Panc1 (cell line): ENCODE results near the gene CELSR2.

Experiments
- CTCF ChIP-seq: fragments of 450-650 bp; IDR thresholded peaks from 2 replicates; pipeline ENCODE4 v1.5.1; 2017; ENCODE audit warnings: mild to moderate bottlenecking
- POLR2AphosphoS5 ChIP-seq: IDR thresholded peaks from 2 replicates; pipeline ENCODE4 v1.6.1; 2012; ENCODE audit warnings: mild to moderate bottlenecking, low read depth, low read length, moderate library complexity

- TF ChIP-seq CTCF (no peak), POLR2AphosphoS5 (no peak)
Observed at GRCh38 chr1:109264379-109264755, 15.0 kb downstream of the CELSR2 start.
